HEK293 (cell line): ENCODE results near the gene CLEC16A.

Experiments
- CTCF ChIA-PET: fragments of 350-600 bp; formaldehyde crosslinking; extraction: SDS; loops from one replicate; lab custom pipeline; 2021; ENCODE audit warnings: antibody characterized with exemption; lab: Yijun Ruan, JAX
- POLR2A ChIA-PET: fragments of 300-600 bp; formaldehyde crosslinking; extraction: SDS; loops from one replicate; lab custom pipeline; 2020; ENCODE audit warnings: antibody characterized with exemption, inconsistent platforms; lab: Yijun Ruan, JAX
- H3K27ac ChIP-seq: fragments of 200-500 bp; sonication (Bioruptor generic); 2 replicates; pipeline ENCODE4 v1.5.1; 2014; ENCODE audit warnings: low read depth, low read length, control low read depth, inconsistent platforms; ENCODE audit errors: extremely low read depth
- H3K36me3 ChIP-seq, 2 experiments: fragments of 200-500 bp in 1 of 2; sonication (Bioruptor generic) in 1 of 2; 1 replicate in 1 of 2; 2 replicates in 1 of 2; pipeline ENCODE4 v1.5.1; 2014 to 2017; ENCODE audit warnings: inconsistent platforms in 2 of 2, low read length in 2 of 2; ENCODE audit not compliant: control insufficient read depth in 2 of 2, insufficient read depth in 1 of 2
- H3K4me1 ChIP-seq: fragments of 200-500 bp; sonication (Bioruptor generic); 2 replicates; pipeline ENCODE4 v1.5.1; 2014; ENCODE audit warnings: mild to moderate bottlenecking, low read length, inconsistent platforms; ENCODE audit not compliant: control insufficient read depth, insufficient read depth
- H3K4me3 ChIP-seq: 2 replicates; pipeline ENCODE4 v1.5.1; 2011; ENCODE audit warnings: low read depth, mild to moderate bottlenecking, control low read depth, low read length, moderate library complexity
- H3K9me3 ChIP-seq: fragments of 200-500 bp; sonication (Bioruptor generic); 2 replicates; pipeline ENCODE4 v1.5.1; 2014; ENCODE audit warnings: low read depth, low read length, inconsistent platforms; ENCODE audit not compliant: control insufficient read depth, insufficient read depth
- GLIS1 ChIP-seq: fragments of 450-650 bp; formaldehyde crosslinking; IDR thresholded peaks from 2 replicates; pipeline ENCODE4 v1.5.1; 2016; ENCODE audit warnings: missing biosample characterization, missing genetic modification characterization
- SCRT1 ChIP-seq: fragments of 450-650 bp; formaldehyde crosslinking; IDR thresholded peaks from 2 replicates; pipeline ENCODE4 v1.5.1; 2016; ENCODE audit warnings: missing biosample characterization, missing genetic modification characterization, borderline replicate concordance
- SCRT2 ChIP-seq: fragments of 450-650 bp; formaldehyde crosslinking; IDR thresholded peaks from 2 replicates; pipeline ENCODE4 v1.5.1; 2016; ENCODE audit warnings: missing biosample characterization, missing genetic modification characterization
- SP7 ChIP-seq: fragments of 450-650 bp; formaldehyde crosslinking; IDR thresholded peaks from 2 replicates; pipeline ENCODE4 v1.5.1; 2016; ENCODE audit warnings: missing biosample characterization, missing genetic modification characterization
- ZFP3 ChIP-seq: fragments of 450-650 bp; formaldehyde crosslinking; IDR thresholded peaks from 2 replicates; pipeline ENCODE4 v1.5.1; 2016; ENCODE audit warnings: low read depth, missing biosample characterization, missing genetic modification characterization
- ZIC2 ChIP-seq: fragments of 450-650 bp; formaldehyde crosslinking; IDR thresholded peaks from 2 replicates; pipeline ENCODE4 v1.5.1; 2016; ENCODE audit warnings: missing biosample characterization, missing genetic modification characterization
- ZNF16 ChIP-seq: fragments of 450-650 bp; formaldehyde crosslinking; IDR thresholded peaks from 2 replicates; pipeline ENCODE4 v1.5.1; 2016; ENCODE audit warnings: low read depth, missing biosample characterization, missing genetic modification characterization
- ZNF2 ChIP-seq: fragments of 450-650 bp; formaldehyde crosslinking; IDR thresholded peaks from 2 replicates; pipeline ENCODE4 v1.5.1; 2016; ENCODE audit warnings: missing biosample characterization, missing genetic modification characterization
- ZNF24 ChIP-seq: fragments of 450-650 bp; formaldehyde crosslinking; IDR thresholded peaks from 2 replicates; pipeline ENCODE4 v1.5.1; 2016; ENCODE audit warnings: missing biosample characterization, missing genetic modification characterization
- ZNF311 ChIP-seq: fragments of 450-650 bp; formaldehyde crosslinking; IDR thresholded peaks from 2 replicates; pipeline ENCODE4 v1.5.1; 2017; ENCODE audit warnings: missing biosample characterization, missing genetic modification characterization, borderline replicate concordance
- ZNF501 ChIP-seq: fragments of 450-650 bp; formaldehyde crosslinking; IDR thresholded peaks from 2 replicates; pipeline ENCODE4 v1.5.1; 2016; ENCODE audit warnings: missing biosample characterization, missing genetic modification characterization
- ZNF558 ChIP-seq: fragments of 450-650 bp; formaldehyde crosslinking; IDR thresholded peaks from 2 replicates; pipeline ENCODE4 v1.5.1; 2016; ENCODE audit warnings: missing biosample characterization, missing genetic modification characterization
- ZNF596 ChIP-seq: fragments of 450-650 bp; IDR thresholded peaks from 2 replicates; pipeline ENCODE4 v1.5.0; 2018; ENCODE audit warnings: missing biosample characterization, mild to moderate bottlenecking, missing genetic modification characterization, moderate library complexity
- ZNF677 ChIP-seq: fragments of 450-650 bp; IDR thresholded peaks from 2 replicates; pipeline ENCODE4 v1.5.0; 2018; ENCODE audit warnings: missing biosample characterization, mild to moderate bottlenecking, missing genetic modification characterization, moderate library complexity
- ZNF776 ChIP-seq: fragments of 450-650 bp; formaldehyde crosslinking; IDR thresholded peaks from 2 replicates; pipeline ENCODE4 v1.5.0; 2017; ENCODE audit warnings: missing biosample characterization, missing genetic modification characterization, borderline replicate concordance
- ZNF791 ChIP-seq: fragments of 450-650 bp; formaldehyde crosslinking; IDR thresholded peaks from 2 replicates; pipeline ENCODE4 v1.5.1; 2016; ENCODE audit warnings: missing biosample characterization, missing genetic modification characterization
- ZNF837 ChIP-seq: fragments of 450-650 bp; formaldehyde crosslinking; IDR thresholded peaks from 2 replicates; pipeline ENCODE4 v1.5.1; 2016; ENCODE audit warnings: missing biosample characterization, missing genetic modification characterization
- TF ChIP-seq, protein P1 (sequence below): fragments of 450-650 bp; formaldehyde crosslinking; IDR thresholded peaks from 2 replicates; pipeline ENCODE4 v1.5.1; 2016; ENCODE audit warnings: missing biosample characterization, missing genetic modification characterization, borderline replicate concordance
- TF ChIP-seq, protein P2 (sequence below): fragments of 450-650 bp; IDR thresholded peaks from 2 replicates; pipeline ENCODE4 v1.5.1; 2018; ENCODE audit warnings: missing biosample characterization, missing genetic modification characterization
- TF ChIP-seq, protein P3 (sequence below): fragments of 450-650 bp; formaldehyde crosslinking; IDR thresholded peaks from 2 replicates; pipeline ENCODE4 v1.5.1; 2016; ENCODE audit warnings: missing biosample characterization, missing genetic modification characterization
- TF ChIP-seq, protein P4 (sequence below): fragments of 450-650 bp; formaldehyde crosslinking; IDR thresholded peaks from 2 replicates; pipeline ENCODE4 v1.5.1; 2017; ENCODE audit warnings: missing biosample characterization, missing genetic modification characterization
- TF ChIP-seq, protein P5 (sequence below): fragments of 450-650 bp; formaldehyde crosslinking; IDR thresholded peaks from 2 replicates; pipeline ENCODE4 v1.5.1; 2016; ENCODE audit warnings: missing biosample characterization, missing genetic modification characterization, low read depth
- TF ChIP-seq, protein P6 (sequence below): fragments of 450-650 bp; formaldehyde crosslinking; optimal IDR thresholded peaks from 2 replicates; pipeline ENCODE3; 2016; ENCODE audit warnings: missing biosample characterization, mild to moderate bottlenecking, missing genetic modification characterization

Gene CLEC16A

DNA sequence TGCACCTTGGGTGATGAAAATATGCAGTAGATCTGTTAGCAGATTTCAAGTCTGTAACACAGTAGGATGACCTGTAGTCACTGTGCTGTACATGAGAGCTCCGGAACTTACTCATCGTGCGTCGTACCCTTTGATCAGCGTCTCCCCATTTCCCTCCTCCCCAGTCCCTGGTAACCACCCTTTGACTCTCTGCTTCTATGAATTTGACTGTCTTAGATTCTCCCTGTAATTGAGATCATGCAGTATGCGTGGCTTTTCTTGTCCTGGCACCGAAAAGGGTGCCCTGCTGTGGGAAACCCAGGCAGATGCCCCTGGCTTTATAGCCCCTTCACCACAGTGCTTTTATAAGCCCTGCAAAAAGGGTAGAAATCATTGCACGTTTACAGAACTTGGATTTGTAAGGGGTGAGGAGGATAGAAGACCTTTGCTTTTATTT, 20.5 kb downstream of the CLEC16A start:
- Histone ChIP-seq H3K4me1 (no peaks in the 10 kb centered on the region), H3K27ac (no peak overlapping the region), H3K36me3 (peaks cover 0 to 57% of the 10 kb centered on the region in 2 experiments; a peak in 2 of 3 replicates), H3K4me3 (no peak overlapping the region), H3K9me3 (no peaks in the 10 kb centered on the region)
- ChIA-PET POLR2A (interaction anchor here (0.5 to 3.1 kb wide), 2 partner anchors 125 to 291 kb away, joined by 6 to 13 read pairs; partner anchors contain the start of gene SOCS1), CTCF (interaction anchor here (0.6 to 8.2 kb wide), 24 partner anchors 9 to 749 kb away, joined by 3 to 72 read pairs (median 4); partner anchors contain the start of gene SOCS1)
- TF ChIP-seq, protein P1, sequence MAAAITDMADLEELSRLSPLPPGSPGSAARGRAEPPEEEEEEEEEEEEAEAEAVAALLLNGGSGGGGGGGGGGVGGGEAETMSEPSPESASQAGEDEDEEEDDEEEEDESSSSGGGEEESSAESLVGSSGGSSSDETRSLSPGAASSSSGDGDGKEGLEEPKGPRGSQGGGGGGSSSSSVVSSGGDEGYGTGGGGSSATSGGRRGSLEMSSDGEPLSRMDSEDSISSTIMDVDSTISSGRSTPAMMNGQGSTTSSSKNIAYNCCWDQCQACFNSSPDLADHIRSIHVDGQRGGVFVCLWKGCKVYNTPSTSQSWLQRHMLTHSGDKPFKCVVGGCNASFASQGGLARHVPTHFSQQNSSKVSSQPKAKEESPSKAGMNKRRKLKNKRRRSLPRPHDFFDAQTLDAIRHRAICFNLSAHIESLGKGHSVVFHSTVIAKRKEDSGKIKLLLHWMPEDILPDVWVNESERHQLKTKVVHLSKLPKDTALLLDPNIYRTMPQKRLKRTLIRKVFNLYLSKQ (tag by site-specific recombination): no peak
- TF ChIP-seq, protein P2, sequence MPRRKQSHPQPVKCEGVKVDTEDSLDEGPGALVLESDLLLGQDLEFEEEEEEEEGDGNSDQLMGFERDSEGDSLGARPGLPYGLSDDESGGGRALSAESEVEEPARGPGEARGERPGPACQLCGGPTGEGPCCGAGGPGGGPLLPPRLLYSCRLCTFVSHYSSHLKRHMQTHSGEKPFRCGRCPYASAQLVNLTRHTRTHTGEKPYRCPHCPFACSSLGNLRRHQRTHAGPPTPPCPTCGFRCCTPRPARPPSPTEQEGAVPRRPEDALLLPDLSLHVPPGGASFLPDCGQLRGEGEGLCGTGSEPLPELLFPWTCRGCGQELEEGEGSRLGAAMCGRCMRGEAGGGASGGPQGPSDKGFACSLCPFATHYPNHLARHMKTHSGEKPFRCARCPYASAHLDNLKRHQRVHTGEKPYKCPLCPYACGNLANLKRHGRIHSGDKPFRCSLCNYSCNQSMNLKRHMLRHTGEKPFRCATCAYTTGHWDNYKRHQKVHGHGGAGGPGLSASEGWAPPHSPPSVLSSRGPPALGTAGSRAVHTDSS (tag by site-specific recombination): no peak
- TF ChIP-seq, protein P3, sequence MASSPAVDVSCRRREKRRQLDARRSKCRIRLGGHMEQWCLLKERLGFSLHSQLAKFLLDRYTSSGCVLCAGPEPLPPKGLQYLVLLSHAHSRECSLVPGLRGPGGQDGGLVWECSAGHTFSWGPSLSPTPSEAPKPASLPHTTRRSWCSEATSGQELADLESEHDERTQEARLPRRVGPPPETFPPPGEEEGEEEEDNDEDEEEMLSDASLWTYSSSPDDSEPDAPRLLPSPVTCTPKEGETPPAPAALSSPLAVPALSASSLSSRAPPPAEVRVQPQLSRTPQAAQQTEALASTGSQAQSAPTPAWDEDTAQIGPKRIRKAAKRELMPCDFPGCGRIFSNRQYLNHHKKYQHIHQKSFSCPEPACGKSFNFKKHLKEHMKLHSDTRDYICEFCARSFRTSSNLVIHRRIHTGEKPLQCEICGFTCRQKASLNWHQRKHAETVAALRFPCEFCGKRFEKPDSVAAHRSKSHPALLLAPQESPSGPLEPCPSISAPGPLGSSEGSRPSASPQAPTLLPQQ (tag by site-specific recombination): no peak
- no peak for TF ChIP-seq ZNF596 (tag by site-specific recombination)
- no peak for TF ChIP-seq ZNF311 (tag by site-specific recombination)
- TF ChIP-seq ZNF558 (tag by site-specific recombination): no peak
- TF ChIP-seq ZFP3 (tag by site-specific recombination): no peak
- TF ChIP-seq ZNF677: no peak
- TF ChIP-seq ZNF24 (tag by site-specific recombination): no peak
- no peak for TF ChIP-seq ZNF776 (tag by site-specific recombination)
- TF ChIP-seq ZNF2 (tag by site-specific recombination): no peak
- TF ChIP-seq SCRT1: no peak
- TF ChIP-seq, protein P4, sequence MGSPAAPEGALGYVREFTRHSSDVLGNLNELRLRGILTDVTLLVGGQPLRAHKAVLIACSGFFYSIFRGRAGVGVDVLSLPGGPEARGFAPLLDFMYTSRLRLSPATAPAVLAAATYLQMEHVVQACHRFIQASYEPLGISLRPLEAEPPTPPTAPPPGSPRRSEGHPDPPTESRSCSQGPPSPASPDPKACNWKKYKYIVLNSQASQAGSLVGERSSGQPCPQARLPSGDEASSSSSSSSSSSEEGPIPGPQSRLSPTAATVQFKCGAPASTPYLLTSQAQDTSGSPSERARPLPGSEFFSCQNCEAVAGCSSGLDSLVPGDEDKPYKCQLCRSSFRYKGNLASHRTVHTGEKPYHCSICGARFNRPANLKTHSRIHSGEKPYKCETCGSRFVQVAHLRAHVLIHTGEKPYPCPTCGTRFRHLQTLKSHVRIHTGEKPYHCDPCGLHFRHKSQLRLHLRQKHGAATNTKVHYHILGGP (tag by site-specific recombination): no peak
- TF ChIP-seq ZNF837 (tag by site-specific recombination): no peak
- TF ChIP-seq ZNF501 (tag by site-specific recombination): no peak
- TF ChIP-seq, protein P5, sequence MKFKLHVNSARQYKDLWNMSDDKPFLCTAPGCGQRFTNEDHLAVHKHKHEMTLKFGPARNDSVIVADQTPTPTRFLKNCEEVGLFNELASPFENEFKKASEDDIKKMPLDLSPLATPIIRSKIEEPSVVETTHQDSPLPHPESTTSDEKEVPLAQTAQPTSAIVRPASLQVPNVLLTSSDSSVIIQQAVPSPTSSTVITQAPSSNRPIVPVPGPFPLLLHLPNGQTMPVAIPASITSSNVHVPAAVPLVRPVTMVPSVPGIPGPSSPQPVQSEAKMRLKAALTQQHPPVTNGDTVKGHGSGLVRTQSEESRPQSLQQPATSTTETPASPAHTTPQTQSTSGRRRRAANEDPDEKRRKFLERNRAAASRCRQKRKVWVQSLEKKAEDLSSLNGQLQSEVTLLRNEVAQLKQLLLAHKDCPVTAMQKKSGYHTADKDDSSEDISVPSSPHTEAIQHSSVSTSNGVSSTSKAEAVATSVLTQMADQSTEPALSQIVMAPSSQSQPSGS (tag by site-specific recombination): no peak

DNA sequence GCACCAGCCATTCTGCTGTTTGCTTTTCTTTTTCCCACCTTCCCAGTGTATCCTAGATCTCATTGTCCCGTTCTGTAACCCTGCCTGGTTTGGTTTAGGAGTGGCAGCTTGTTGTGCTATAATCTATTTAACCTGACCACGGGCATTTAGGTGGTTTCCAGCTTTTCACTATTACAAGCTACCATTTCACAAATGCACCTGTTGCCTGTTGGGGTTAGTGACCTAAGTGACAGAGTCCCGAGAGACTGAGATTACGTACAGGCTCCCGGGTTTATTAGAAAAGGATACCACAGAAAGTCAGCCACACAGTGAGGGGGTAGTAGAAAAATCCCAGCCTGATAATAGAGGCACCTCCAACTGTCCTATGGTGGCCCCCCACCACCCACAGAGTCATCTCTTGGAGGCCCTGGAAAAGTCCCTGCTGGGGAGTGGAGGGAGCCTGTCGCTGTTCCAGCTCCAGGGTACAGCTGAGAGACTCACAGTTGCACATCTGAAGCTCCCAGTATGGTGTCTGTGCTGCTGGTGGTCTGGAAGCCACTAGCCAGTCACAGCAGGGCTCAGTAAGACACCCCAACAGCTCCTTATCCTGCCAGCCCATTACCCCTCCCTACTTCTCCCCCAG, 21.2 kb downstream of the CLEC16A start:
- no peaks in the 10 kb centered on the region for H3K9me3 ChIP-seq
- H3K4me1 ChIP-seq: no peaks in the 10 kb centered on the region
- peaks cover 3 to 63% of the 10 kb centered on the region in 2 experiments; a peak in 2 of 3 replicates for H3K36me3 ChIP-seq
- CTCF ChIA-PET: interaction anchor here (0.6 to 8.2 kb wide), 13 partner anchors 11 to 682 kb away, joined by 3 to 72 read pairs (median 4); partner anchors contain the start of gene SOCS1
- H3K27ac ChIP-seq: no peak overlapping the region
- TF ChIP-seq ZIC2 (peak; percentile 97), GLIS1 (peak; percentile 63), SCRT2 (tag by site-specific recombination) (peak; percentile 90), ZNF16 (tag by site-specific recombination) (no peak), SP7 (no peak), ZNF791 (no peak)
- TF ChIP-seq, protein P6, sequence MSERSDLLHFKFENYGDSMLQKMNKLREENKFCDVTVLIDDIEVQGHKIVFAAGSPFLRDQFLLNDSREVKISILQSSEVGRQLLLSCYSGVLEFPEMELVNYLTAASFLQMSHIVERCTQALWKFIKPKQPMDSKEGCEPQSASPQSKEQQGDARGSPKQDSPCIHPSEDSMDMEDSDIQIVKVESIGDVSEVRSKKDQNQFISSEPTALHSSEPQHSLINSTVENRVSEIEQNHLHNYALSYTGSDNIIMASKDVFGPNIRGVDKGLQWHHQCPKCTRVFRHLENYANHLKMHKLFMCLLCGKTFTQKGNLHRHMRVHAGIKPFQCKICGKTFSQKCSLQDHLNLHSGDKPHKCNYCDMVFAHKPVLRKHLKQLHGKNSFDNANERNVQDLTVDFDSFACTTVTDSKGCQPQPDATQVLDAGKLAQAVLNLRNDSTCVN (tag by site-specific recombination): no peak
- TF ChIP-seq, all 188 proteins: peak for 3
- H3K4me3 ChIP-seq: no peak overlapping the region
- POLR2A ChIA-PET: interaction anchor here (3.1 kb wide), 1 partner anchor 290 kb away, joined by 13 read pairs; the partner anchor contains the start of gene SOCS1
